Prostate gland (tissue), 2 donors: ENCODE measurements around the gene ZMAT5. TPM values are rescaled to one million over a fixed set of nuclear protein-coding genes. Genes with fewer than 3 reads are reported as not detected.

Experiments
- DNase-seq: peaks from one replicate; pipeline ENCODE4 v3.0.0-alpha.2; 2019; ENCODE audit warnings: low spot score
- H3K27ac ChIP-seq, 2 donors: fragments of 200-600 bp; sonication (generic); 2 replicates each; pipeline ENCODE4 v1.5.1; 2017 to 2019
- H3K27me3 ChIP-seq: fragments of 200-600 bp; sonication (generic); replicated peaks from 2 replicates; pipeline ENCODE4 v1.5.1; 2019; ENCODE audit not compliant: insufficient read depth
- H3K36me3 ChIP-seq, 2 donors: fragments of 200-600 bp; sonication (generic); 1 replicate in 1 of 2; 2 replicates in 1 of 2; pipeline versions ENCODE4 v1.5.1 to v1.8.1; 2017 to 2019
- H3K4me1 ChIP-seq: fragments of 200-600 bp; sonication (generic); replicated peaks from 2 replicates; pipeline ENCODE4 v1.5.1; 2019
- H3K4me3 ChIP-seq, 2 donors: fragments of 200-600 bp; sonication (generic); 2 replicates each; pipeline ENCODE4 v1.5.1; 2017 to 2019
- H3K9me3 ChIP-seq: fragments of 200-600 bp; sonication (generic); 2 replicates; pipeline ENCODE4 v1.5.1; 2017
- CTCF ChIP-seq, 4 experiments: fragments of 200-600 bp in 2 of 4; fragments of 450-650 bp in 2 of 4; sonication (generic) in 2 of 4; IDR thresholded peaks; 1 replicate in 3 of 4; 2 replicates in 1 of 4; pipeline ENCODE4 v1.5.1; 2016 to 2019; ENCODE audit warnings: antibody characterized with exemption in 4 of 4, mild to moderate bottlenecking in 2 of 4, moderate library complexity in 2 of 4
- POLR2A ChIP-seq: fragments of 450-650 bp; IDR thresholded peaks from one replicate; pipeline ENCODE4 v1.6.1; 2016; ENCODE audit warnings: antibody characterized with exemption, mild to moderate bottlenecking
- POLR2AphosphoS5 ChIP-seq: sonication (generic); formaldehyde crosslinking; IDR thresholded peaks from one replicate; pipeline ENCODE4 v1.6.1; 2017; ENCODE audit warnings: antibody characterized with exemption
- WGBS: methylation state at CpG from one replicate; pipeline ENCODE4 v1.1.5; 2018; 5-methylcytosine and 5-hydroxymethylcytosine counted together
- intact Hi-C: fragments of 100-400 bp; cut with DNase I; formaldehyde crosslinking; loops from one replicate; pipeline ENCODE4 v1.14.2; 2022
- small RNA-seq, 2 donors: library from RNA; depleted of rRNA; stranded (forward); fragments of <200 nt; gene quantifications; one replicate each; pipeline ENCODE3, GENCODE V24; 2016
- total RNA-seq, 2 donors: library from RNA; depleted of rRNA; stranded (reverse); fragments of >200 nt; gene quantifications; one replicate each; pipeline ENCODE4 v1.1.0, GENCODE V29; 2016

Gene ZMAT5
- total RNA-seq, 2 donors from 2014 or later, result 32.9 to 33.5 TPM

- H3K27me3 ChIP-seq, result no peaks in the 10 kb centered on the region
- 14% methylated on average over 8 of the region's 8 CpGs for WGBS
- peaks cover 3% of the 10 kb centered on the region for H3K4me1 ChIP-seq
- DNase-seq, result peak; percentile 49
- H3K9me3 ChIP-seq, result no peaks in the 10 kb centered on the region
- H3K36me3 ChIP-seq, result no peaks in the 10 kb centered on the region
- no peak for TF ChIP-seq POLR2AphosphoS5
- peak in 3 of 4 experiments; percentile 44 to 73 (median 64) for TF ChIP-seq CTCF (IDR thresholded peaks at IDR 0.05)
- no peak for TF ChIP-seq POLR2A
- intact Hi-C loops, result loop anchor here (10.0 kb wide), 1 partner anchor 315 kb away; no protein-coding TSS in a partner anchor
- H3K4me3 ChIP-seq, result no peak overlapping the region
- H3K27ac ChIP-seq, result peak overlapping the region in 1 of 2 donors; percentile 1
Observed at GRCh38 chr22:29689880-29690213, 77.0 kb downstream of the ZMAT5 start.

GRCh38 chr22:29689206-29689879, 77.5 kb downstream of the ZMAT5 start:
- H3K4me1 ChIP-seq, result peaks cover 3% of the 10 kb centered on the region
- no peaks in the 10 kb centered on the region for H3K27me3 ChIP-seq
- no peak overlapping the region for H3K4me3 ChIP-seq
- no peaks in the 10 kb centered on the region for H3K36me3 ChIP-seq
- TF ChIP-seq CTCF (IDR thresholded peaks at IDR 0.05) (no peak), POLR2AphosphoS5 (peak; percentile 48), POLR2A (no peak)
- H3K27ac ChIP-seq, result peak overlapping the region in 1 of 2 donors; percentile 1
- 8% methylated on average over 5 of the region's 5 CpGs for WGBS
- intact Hi-C loops, result no loop called here
- DNase-seq, result peak; percentile 51
- H3K9me3 ChIP-seq, result no peaks in the 10 kb centered on the region

GRCh38 chr22:29684244-29684643, 82.6 kb downstream of the ZMAT5 start:
- H3K36me3 ChIP-seq, result peaks cover 0 to 9% of the 10 kb centered on the region in 2 donors
- TF ChIP-seq POLR2AphosphoS5 (no peak), POLR2A (no peak), CTCF (IDR thresholded peaks at IDR 0.05) (no peak)
- no peak overlapping the region for H3K27ac ChIP-seq
- no peaks in the 10 kb centered on the region for H3K9me3 ChIP-seq
- H3K4me3 ChIP-seq, result no peak overlapping the region
- H3K4me1 ChIP-seq, result peaks cover 2% of the 10 kb centered on the region
- intact Hi-C loops, result no loop called here
- DNase-seq, result no peak
- H3K27me3 ChIP-seq, result no peaks in the 10 kb centered on the region
- WGBS, result 95% methylated on average over 4 of the region's 4 CpGs

GRCh38 chr22:29683536-29683935, 83.3 kb downstream of the ZMAT5 start:
- Histone ChIP-seq H3K27me3 (no peaks in the 10 kb centered on the region), H3K4me3 (no peak overlapping the region), H3K9me3 (no peaks in the 10 kb centered on the region), H3K27ac (no peak overlapping the region), H3K4me1 (no peaks in the 10 kb centered on the region), H3K36me3 (peaks cover 0 to 9% of the 10 kb centered on the region in 2 donors)
- intact Hi-C loops, result no loop called here
- no peak for DNase-seq
- WGBS, result 93% methylated on average over 4 of the region's 4 CpGs
- no peak for TF ChIP-seq POLR2AphosphoS5
- no peak for TF ChIP-seq CTCF (IDR thresholded peaks at IDR 0.05)
- no peak for TF ChIP-seq POLR2A

Small RNA genes within 50 kb of the gene (small RNA-seq; reads per million reads assigned to genes)
- gene AC004882.2, result 0 reads per million in 2 donors
- 0 reads per million in 2 donors for gene RF00019

Other genes starting within 250 kb of the ZMAT5 start
- 10 to 100 TPM; 27.5 to 57.9 TPM for gene THOC5, start 213.2 kb downstream of the ZMAT5 start, total RNA-seq
- 10 to 100 TPM; 24.1 to 46.9 TPM for gene NIPSNAP1, start 185.9 kb downstream of the ZMAT5 start, total RNA-seq
- gene NF2, start 163.4 kb downstream of the ZMAT5 start, total RNA-seq, result 10 to 100 TPM; 32.3 to 34.7 TPM
- gene CABP7, start 47.0 kb downstream of the ZMAT5 start, total RNA-seq, result 1 to 10 TPM in 1 of 2 donors, not detected in 1; 1.5 TPM
- 100 to 1,000 TPM in 1 of 2 donors, 10 to 100 TPM in 1; 92.8 to 124 TPM for gene UQCR10, start 362 bp upstream of the ZMAT5 start, total RNA-seq
- 10 to 100 TPM; 42.5 to 82.6 TPM for gene ASCC2, start 71.3 kb upstream of the ZMAT5 start, total RNA-seq
- 10 to 100 TPM; 37.9 to 93.7 TPM for gene MTMR3, start 116.2 kb upstream of the ZMAT5 start, total RNA-seq